Sigmoid colon (tissue), 7 donors: ENCODE data around the gene CAPRIN2. TPM values are rescaled to one million over a fixed set of nuclear protein-coding genes. Genes with fewer than 3 reads are reported as not detected.

Experiments used
- DNase-seq: peaks from one replicate; pipeline ENCODE4 v3.0.0-alpha.2; 2019
- H3K27ac ChIP-seq, 4 donors: fragments of 200-600 bp; sonication (generic); one replicate each; pipeline ENCODE4 v1.5.1; 2016 to 2019; ENCODE audit warnings: mild to moderate bottlenecking in 1 of 4
- H3K27me3 ChIP-seq, 3 donors: fragments of 200-600 bp; sonication (generic); one replicate each; pipeline ENCODE4 v1.5.1; 2019; ENCODE audit warnings: mild to moderate bottlenecking in 1 of 3
- H3K36me3 ChIP-seq, 4 donors: fragments of 200-600 bp; sonication (generic); one replicate each; pipeline ENCODE4 v1.5.1; 2016 to 2019
- H3K4me1 ChIP-seq, 4 donors: fragments of 200-600 bp; sonication (generic); one replicate each; pipeline ENCODE4 v1.5.1; 2017 to 2019
- H3K4me3 ChIP-seq, 4 donors: fragments of 200-600 bp; sonication (generic); one replicate each; pipeline ENCODE4 v1.5.1; 2017 to 2019; ENCODE audit warnings: mild to moderate bottlenecking in 2 of 4, moderate library complexity in 1 of 4
- H3K9me3 ChIP-seq, 4 donors: fragments of 200-600 bp in 3 of 4; sonication (generic) in 3 of 4; one replicate each; pipeline versions ENCODE4 v1.5.1 to v1.6.1; 2013 to 2019
- CTCF ChIP-seq, 4 experiments: fragments of 450-650 bp in 3 of 4; fragments of 200-600 bp in 1 of 4; IDR thresholded peaks; one replicate each; pipeline ENCODE4 v1.5.1; 2016 to 2019; ENCODE audit warnings: antibody characterized with exemption in 4 of 4, mild to moderate bottlenecking in 3 of 4, moderate library complexity in 2 of 4
- EP300 ChIP-seq, 4 donors: sonication (generic); formaldehyde crosslinking; IDR thresholded peaks; one replicate each; pipeline ENCODE4 v1.6.1; 2017; ENCODE audit warnings: antibody characterized with exemption in 4 of 4
- POLR2A ChIP-seq, 2 donors: fragments of 450-650 bp; IDR thresholded peaks; one replicate each; pipeline ENCODE4 v1.6.1; 2016; ENCODE audit warnings: antibody characterized with exemption in 2 of 2, mild to moderate bottlenecking in 2 of 2, moderate library complexity in 2 of 2
- POLR2AphosphoS5 ChIP-seq, 4 donors: sonication (generic); formaldehyde crosslinking; IDR thresholded peaks; one replicate each; pipeline ENCODE4 v1.6.1; 2017; ENCODE audit warnings: antibody characterized with exemption in 4 of 4
- WGBS, 2 donors: extraction: QIAGEN DNeasy Blood & Tissue Kit; methylation state at CpG; one replicate each; pipeline ENCODE4 v1.1.7; 2013; 5-methylcytosine and 5-hydroxymethylcytosine counted together
- intact Hi-C: fragments of 100-400 bp; cut with DNase I; formaldehyde crosslinking; loops from one replicate; pipeline ENCODE4 v1.15.1; 2023
- polyA plus RNA-seq, 3 donors: library from polyadenylated mRNA; stranded (reverse); fragments of 200-250 nt; gene quantifications; one replicate each; pipeline ENCODE4 v1.2.3, GENCODE V29; 2013
- total RNA-seq, 4 donors: library from RNA; depleted of rRNA; stranded (reverse); fragments of >200 nt; gene quantifications; one replicate each; pipeline ENCODE4 v1.1.0, GENCODE V29; 2016
- donor health status: healthy with polysubstance abuse.
- donor health status: Bipolar disorder and iron deficiency.
- donor health status: healthy.

CAPRIN2 gene
- total and polyA plus RNA-seq, 7 donors = 2.1 to 42.9 (median 25.0) TPM

- Histone ChIP-seq H3K9me3 (no peaks in the 10 kb centered on the region), H3K27ac (no peak overlapping the region), H3K4me1 (peaks cover 0 to 19% (median 17%) of the 10 kb centered on the region in 4 donors), H3K4me3 (no peak overlapping the region), H3K27me3 (peaks cover 0 to 26% (median 5%) of the 10 kb centered on the region in 3 donors), H3K36me3 (no peaks in the 10 kb centered on the region)
- DNase-seq = no peak
- 48 to 60% methylated on average over 4 of the region's 4 CpGs for WGBS, 2 donors
- intact Hi-C loops = no loop called here
- TF ChIP-seq EP300 (IDR thresholded peaks at IDR 0.05) = no peak
Observed at GRCh38 chr12:30792648-30793499, 38.1 kb upstream of the CAPRIN2 start.

GRCh38 chr12:30792085-30792484 is 37.3 kb upstream of the CAPRIN2 start:
- 91 to 97% methylated on average over 2 of the region's 2 CpGs for WGBS, 2 donors
- DNase-seq = no peak
- no peak overlapping the region for H3K27ac ChIP-seq
- H3K4me3 ChIP-seq = no peak overlapping the region
- TF ChIP-seq POLR2AphosphoS5 (IDR thresholded peaks at IDR 0.05) = no peak
- no peak for TF ChIP-seq EP300 (IDR thresholded peaks at IDR 0.05)
- TF ChIP-seq POLR2A (IDR thresholded peaks at IDR 0.05) = no peak
- no peak for TF ChIP-seq CTCF (IDR thresholded peaks at IDR 0.05)
- H3K27me3 ChIP-seq = peaks cover 0 to 18% (median 0%) of the 10 kb centered on the region in 3 donors
- no peaks in the 10 kb centered on the region for H3K36me3 ChIP-seq
- no peaks in the 10 kb centered on the region for H3K9me3 ChIP-seq
- peaks cover 0 to 18% (median 17%) of the 10 kb centered on the region in 4 donors for H3K4me1 ChIP-seq
- intact Hi-C loops = no loop called here

GRCh38 chr12:30788754-30789153 is 34.0 kb upstream of the CAPRIN2 start:
- intact Hi-C loops = no loop called here
- no peaks in the 10 kb centered on the region for H3K36me3 ChIP-seq
- TF ChIP-seq CTCF (IDR thresholded peaks at IDR 0.05) (no peak), EP300 (IDR thresholded peaks at IDR 0.05) (no peak)

GRCh38 chr12:30785630-30786029 is 30.9 kb upstream of the CAPRIN2 start:
- Histone ChIP-seq H3K27me3 (no peaks in the 10 kb centered on the region), H3K36me3 (no peaks in the 10 kb centered on the region), H3K9me3 (no peaks in the 10 kb centered on the region), H3K4me3 (no peak overlapping the region), H3K4me1 (no peaks in the 10 kb centered on the region), H3K27ac (no peak overlapping the region)
- no peak for TF ChIP-seq EP300 (IDR thresholded peaks at IDR 0.05)
- no peak for TF ChIP-seq POLR2A (IDR thresholded peaks at IDR 0.05)
- TF ChIP-seq CTCF (IDR thresholded peaks at IDR 0.05) = no peak
- no peak for TF ChIP-seq POLR2AphosphoS5 (IDR thresholded peaks at IDR 0.05)
- 67 to 72% methylated on average over 2 of the region's 2 CpGs for WGBS, 2 donors
- intact Hi-C loops = no loop called here
- no peak for DNase-seq

More at GRCh38 chr12:30788754-30789153, 34.0 kb upstream of the CAPRIN2 start:
- Histone ChIP-seq H3K27ac (no peak overlapping the region), H3K27me3 (no peaks in the 10 kb centered on the region), H3K4me1 (no peaks in the 10 kb centered on the region), H3K9me3 (no peaks in the 10 kb centered on the region), H3K4me3 (no peak overlapping the region)
- 80 to 87% methylated on average over 2 of the region's 2 CpGs for WGBS, 2 donors
- DNase-seq = no peak

- no peaks in the 10 kb centered on the region for H3K4me1 ChIP-seq
- WGBS, 2 donors = 87 to 90% methylated on average over 1 of the region's 1 CpG
- no peaks in the 10 kb centered on the region for H3K27me3 ChIP-seq
- intact Hi-C loops = no loop called here
- TF ChIP-seq EP300 (IDR thresholded peaks at IDR 0.05) (no peak), CTCF (IDR thresholded peaks at IDR 0.05) (no peak), POLR2A (IDR thresholded peaks at IDR 0.05) (no peak), POLR2AphosphoS5 (IDR thresholded peaks at IDR 0.05) (no peak)
- DNase-seq = no peak
- H3K4me3 ChIP-seq = no peak overlapping the region
- H3K9me3 ChIP-seq = peaks cover 0 to 2% (median 0%) of the 10 kb centered on the region in 4 donors
- H3K27ac ChIP-seq = no peak overlapping the region
- no peaks in the 10 kb centered on the region for H3K36me3 ChIP-seq
Observed at GRCh38 chr12:30784508-30784907, 29.8 kb upstream of the CAPRIN2 start.
